ENCODE results near the gene PABPC1L.
"Not testable (repeated sequence)": the region's sequence is repeated elsewhere in the genome, so short reads cannot be mapped to it uniquely, and the experiment has no call there.

PABPC1L gene

GRCh38 chr20:44909872-44910689 is at the start of gene PABPC1L:
Gene PABPC1L, plus strand, starts transcription at chr20:44910060. Its CDS starts 84 bp downstream, at chr20:44910144.
- DNase-seq (ENCODE audit: extremely low read depth in 1 of 2, low read depth in 1 of 2), result peak; percentile 27 to 72

GRCh38 chr20:44861531-44862006 is 48.3 kb upstream of the PABPC1L start:
- no peak for DNase-seq (ENCODE audit: extremely low read depth in 1 of 2, low read depth in 1 of 2)

DNA sequence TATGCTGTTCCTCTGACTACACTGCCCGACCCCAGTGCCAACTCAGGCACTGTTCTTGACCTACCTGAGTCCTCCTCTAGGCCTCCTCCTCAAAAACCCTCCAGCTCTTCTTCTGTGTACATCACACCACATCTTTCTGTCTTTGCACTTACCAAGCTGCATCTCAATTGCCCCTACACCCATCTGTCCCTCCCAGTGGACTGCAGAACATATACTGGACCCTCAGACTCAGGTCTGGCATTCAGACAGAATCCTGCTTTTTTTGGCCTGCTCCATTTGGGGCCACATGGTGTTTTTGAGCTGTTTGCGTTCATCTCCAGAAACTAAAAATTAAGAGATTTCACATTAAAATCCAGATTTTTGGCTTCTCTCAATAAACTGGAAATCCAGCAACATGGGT is 47.6 kb upstream of the PABPC1L start:
- no peak for DNase-seq (ENCODE audit: extremely low read depth in 1 of 2, low read depth in 1 of 2)

GRCh38 chr20:44863365-44864084 is 46.3 kb upstream of the PABPC1L start:
- not testable (repeated sequence) for DNase-seq (ENCODE audit: extremely low read depth in 1 of 2, low read depth in 1 of 2)

- DNase-seq (ENCODE audit: extremely low read depth in 1 of 2, low read depth in 1 of 2), result not testable (repeated sequence)
Observed at GRCh38 chr20:44864493-44864892, 45.4 kb upstream of the PABPC1L start.

- no peak for DNase-seq (ENCODE audit: extremely low read depth in 1 of 2, low read depth in 1 of 2)
Observed at GRCh38 chr20:44866703-44867335, 43.0 kb upstream of the PABPC1L start.

GRCh38 chr20:44869471-44869870 is 40.4 kb upstream of the PABPC1L start:
- no peak for DNase-seq (ENCODE audit: extremely low read depth in 1 of 2, low read depth in 1 of 2)

- not testable (repeated sequence) for DNase-seq (ENCODE audit: extremely low read depth in 1 of 2, low read depth in 1 of 2)
Observed at GRCh38 chr20:44882360-44882759, 27.5 kb upstream of the PABPC1L start.

DNA sequence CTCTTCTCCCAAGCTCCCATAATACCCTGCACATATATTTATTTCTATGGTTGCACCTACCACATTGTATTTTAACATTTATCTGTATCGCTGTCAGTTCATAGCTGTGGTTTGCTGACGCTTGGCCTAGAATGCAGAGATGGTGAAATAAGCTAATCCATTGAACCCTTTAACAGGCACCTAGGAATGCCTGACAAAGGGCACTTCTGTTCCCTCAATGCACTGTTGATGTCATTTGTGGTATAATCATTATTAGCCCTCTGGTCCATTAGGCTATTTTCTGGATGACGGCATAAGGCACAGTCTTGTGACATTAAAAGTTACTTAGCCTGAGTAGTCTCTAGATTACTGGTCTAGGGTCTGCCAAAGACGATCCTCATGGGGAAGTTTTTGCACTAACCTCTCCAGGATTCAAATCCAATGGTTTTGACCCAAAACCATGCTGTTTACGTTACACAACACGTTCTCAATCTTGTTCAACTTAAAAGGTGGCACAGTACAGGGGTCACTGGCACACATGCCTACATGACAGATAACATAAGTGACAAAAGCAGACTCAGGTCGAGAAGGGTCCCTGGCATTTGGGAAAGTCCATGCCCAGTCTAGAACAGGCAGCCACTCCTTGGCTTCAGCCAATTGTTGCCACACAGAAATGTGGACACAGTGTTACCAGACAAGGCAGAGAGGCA is 26.5 kb upstream of the PABPC1L start:
- no peak for DNase-seq (ENCODE audit: extremely low read depth in 1 of 2, low read depth in 1 of 2)

GRCh38 chr20:44884907-44885391 is 24.9 kb upstream of the PABPC1L start:
- no peak for DNase-seq (ENCODE audit: extremely low read depth in 1 of 2, low read depth in 1 of 2)

DNA sequence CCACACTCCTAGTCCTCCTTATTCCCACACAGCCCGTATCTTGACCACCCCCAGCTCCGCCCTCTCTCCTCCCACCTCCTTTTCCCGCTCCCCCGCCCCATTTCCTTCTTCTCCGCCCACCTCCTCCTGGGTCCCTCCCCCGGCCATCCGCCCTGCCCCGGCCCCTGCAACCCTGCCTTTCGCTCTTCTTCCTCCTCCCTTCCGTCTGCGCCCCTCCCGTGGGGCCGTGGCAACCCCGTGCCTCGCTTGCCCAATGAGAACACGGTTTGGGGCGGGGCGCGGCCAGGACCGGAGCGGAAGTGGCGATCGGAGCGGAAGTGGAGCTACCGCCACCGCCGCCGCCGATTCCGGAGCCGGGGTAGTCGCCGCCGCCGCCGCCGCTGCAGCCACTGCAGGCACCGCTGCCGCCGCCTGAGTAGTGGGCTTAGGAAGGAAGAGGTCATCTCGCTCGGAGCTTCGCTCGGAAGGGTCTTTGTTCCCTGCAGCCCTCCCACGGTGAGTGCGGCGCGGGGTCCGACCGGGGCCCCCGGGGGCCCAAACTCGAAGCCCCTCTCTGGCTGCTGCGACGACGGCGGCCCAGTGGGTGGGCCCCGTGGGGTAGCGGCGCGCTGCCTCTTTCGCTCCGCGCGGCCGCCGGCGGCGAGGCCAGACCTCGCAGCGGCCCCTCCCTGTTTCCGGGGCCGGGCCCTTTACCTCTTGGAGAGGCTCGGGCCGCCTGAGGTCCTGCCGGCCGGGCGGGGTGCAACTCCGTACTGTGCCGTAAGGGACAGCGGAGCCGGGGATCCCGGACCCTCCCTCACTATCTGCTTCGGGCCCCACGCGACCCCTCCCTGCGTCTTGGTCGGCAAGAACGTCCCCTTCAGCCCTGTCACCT is 24.2 kb upstream of the PABPC1L start, which contains the start of gene YWHAB:
YWHAB (plus strand) TSS at position 314 of the 874 bp plus-strand sequence. CDS start 15,829 bp downstream, outside the sequence.
- peak; percentile 91 to 96 for DNase-seq (ENCODE audit: extremely low read depth in 1 of 2, low read depth in 1 of 2)

DNA sequence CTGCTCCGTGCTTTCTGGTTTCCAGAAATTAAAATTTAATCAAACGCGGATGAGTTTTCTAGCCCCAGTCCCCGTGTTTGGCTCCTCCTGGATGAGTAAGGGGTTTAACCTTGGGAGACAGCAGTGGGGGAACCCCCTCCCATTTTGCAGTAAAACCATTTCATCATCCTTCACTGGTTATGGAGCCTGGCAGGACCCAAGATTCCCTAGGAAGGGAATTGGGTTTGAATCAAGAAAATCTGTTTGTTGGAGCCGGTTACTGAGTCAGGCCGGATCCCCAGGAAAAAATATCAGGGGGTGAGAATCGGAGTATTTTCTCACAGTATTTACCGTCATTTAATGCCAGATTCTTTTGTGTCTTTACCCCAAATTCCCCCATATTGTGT is 23.6 kb upstream of the PABPC1L start:
- DNase-seq (ENCODE audit: extremely low read depth in 1 of 2, low read depth in 1 of 2), result no peak

DNA sequence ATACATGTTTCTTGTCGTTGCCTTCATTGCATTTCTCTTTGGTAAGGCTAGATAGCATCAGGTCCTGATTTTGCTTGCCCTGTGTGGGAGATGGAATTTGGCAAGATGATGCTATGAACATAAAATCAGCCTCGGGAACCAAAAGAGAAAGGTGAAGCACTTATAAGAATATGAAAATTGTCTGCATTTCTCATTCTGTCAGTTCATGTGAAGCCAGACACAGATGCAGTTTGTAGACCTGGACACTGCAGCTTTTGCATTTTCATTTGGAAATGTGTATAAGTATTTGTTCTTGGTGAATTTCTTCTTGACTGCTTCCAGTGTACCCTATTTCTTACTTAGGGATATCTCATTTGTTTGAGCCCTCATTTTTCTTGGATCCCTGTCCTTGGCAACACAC is 23.0 kb upstream of the PABPC1L start:
- DNase-seq (ENCODE audit: extremely low read depth in 1 of 2, low read depth in 1 of 2), result no peak

DNA sequence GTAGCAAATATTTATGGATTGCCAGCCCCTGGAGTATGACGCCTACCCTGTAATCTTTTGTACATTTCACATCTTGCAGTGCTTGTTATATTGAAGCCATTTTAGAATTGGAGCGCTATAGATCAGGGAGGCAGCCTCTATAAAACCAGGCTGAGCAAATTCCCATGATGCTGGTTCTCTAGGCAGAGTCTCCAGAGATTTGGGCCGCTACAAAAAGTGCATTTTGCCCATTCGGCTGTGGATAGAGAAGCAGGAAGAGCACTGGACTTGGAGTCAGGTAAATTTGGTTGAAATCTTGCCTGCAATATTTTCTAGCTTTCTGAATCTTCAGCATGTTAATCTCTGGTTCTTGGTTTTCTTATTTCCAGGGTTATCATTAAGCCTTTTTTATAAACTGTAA is 22.4 kb upstream of the PABPC1L start:
- no peak for DNase-seq (ENCODE audit: extremely low read depth in 1 of 2, low read depth in 1 of 2)

DNA sequence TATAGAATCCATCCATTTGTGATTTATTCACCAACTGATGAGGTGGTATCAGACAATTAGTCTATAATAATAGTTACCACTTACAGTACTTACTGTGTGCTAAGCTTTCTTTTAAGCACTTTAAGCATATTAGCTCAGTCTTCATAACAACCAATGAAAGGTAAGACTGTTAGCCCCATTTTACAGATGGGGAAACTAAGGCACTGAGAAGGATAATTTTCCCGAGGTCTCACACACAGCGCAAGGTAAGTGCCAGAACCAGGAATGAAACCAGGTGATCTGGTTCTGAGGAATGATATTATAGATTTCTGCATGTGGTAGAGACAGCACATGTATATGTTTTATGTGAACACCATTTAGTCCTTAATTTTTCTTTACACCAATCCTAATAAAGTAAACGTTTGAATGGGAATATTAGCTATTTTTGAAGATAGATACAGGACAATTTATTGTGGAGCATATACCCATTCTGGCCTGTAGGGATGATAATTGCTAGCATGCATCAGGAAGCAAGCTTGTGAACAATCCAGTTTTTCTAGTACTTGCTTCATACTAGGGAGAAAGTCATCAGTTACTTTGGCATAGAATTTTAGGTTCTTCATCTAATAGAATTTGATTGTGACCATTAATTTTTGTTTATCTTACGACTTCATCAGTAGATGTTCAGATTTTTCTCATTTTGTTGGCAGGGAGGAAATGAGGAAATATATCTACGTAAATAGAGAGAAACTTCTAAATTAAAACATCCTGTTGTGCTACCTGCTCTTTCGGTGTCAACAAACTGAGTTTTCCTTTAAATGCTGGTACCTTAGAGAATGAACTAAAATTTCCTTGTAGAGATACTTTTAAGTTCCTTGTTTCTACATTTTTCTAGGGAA is 21.4 kb upstream of the PABPC1L start:
- DNase-seq (ENCODE audit: extremely low read depth in 1 of 2, low read depth in 1 of 2), result no peak

DNA sequence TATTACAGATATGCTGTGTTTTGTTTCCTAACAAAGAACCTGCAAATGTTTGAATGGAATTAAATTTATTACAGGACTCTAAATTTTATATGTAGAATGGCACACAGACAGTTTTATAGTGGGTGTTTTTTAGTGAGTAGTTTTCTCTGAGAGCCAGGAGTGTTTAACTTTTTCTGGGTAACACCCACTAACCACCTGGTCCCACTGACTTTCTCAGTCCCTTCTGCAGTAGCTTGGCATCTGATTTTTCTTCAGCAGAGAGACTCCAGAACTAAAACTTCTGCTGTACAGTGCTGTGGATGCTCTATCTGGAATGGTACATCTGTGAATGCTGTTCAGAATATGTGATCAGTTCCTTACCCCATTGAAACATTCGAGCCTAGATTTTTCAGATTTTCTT is 18.0 kb upstream of the PABPC1L start:
- no peak for DNase-seq (ENCODE audit: extremely low read depth in 1 of 2, low read depth in 1 of 2)

- no peak for DNase-seq (ENCODE audit: extremely low read depth in 1 of 2, low read depth in 1 of 2)
Observed at GRCh38 chr20:44894959-44895358, 14.9 kb upstream of the PABPC1L start.

DNA sequence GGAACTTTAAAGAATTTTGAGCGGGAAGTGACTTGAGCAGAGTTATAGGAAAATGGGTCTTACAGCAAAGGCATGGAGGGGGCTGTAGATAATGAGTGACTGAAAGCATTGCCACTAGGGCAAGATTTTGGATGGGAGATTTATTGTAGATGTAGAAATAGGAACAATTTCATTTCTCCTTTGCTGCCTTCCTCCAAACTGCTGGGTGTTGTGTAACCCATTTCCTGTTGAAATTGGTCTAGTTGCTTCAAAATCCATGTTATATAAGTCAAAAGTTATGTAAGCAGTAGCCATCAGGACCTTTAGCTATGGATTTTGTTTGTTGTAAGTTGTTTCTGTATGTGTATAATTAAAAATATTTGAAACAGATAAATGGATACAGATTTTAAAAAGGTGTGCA is 13.3 kb upstream of the PABPC1L start:
- no peak for DNase-seq (ENCODE audit: extremely low read depth in 1 of 2, low read depth in 1 of 2)

DNA sequence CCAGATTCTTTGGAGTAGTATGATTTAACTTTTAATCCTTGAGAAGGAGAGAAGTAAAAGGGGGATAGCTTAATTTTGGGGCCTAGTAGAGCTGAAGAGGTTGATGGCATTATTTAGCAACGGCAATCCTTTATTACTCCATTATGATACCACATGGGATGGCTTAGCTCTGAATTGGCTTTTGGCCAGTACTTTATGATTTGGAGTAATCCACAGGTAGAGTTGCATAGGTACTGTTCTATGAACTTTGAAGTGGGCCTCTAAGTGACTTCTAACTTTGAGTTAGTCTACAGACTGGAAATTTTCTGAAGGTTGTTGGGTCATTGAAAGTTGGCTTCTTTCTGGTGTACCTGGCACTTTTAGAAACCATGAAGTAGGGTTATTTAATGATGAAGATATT is 12.7 kb upstream of the PABPC1L start:
- no peak for DNase-seq (ENCODE audit: extremely low read depth in 1 of 2, low read depth in 1 of 2)
